ENCODE data around the gene SETD5.

- TF ChIP-seq POLR2A (IDR thresholded peaks at IDR 0.05; ENCODE audit: low read depth, low read length): no peak
- TF ChIP-seq POLR2AphosphoS5 (IDR thresholded peaks at IDR 0.05; ENCODE audit: low read depth, low read length): no peak
Observed at GRCh38 chr3:9416139-9416780, 18.8 kb downstream of the SETD5 start.

All from GM12892 (cell line).